Measurements from ENCODE around the gene PGC.

DNA sequence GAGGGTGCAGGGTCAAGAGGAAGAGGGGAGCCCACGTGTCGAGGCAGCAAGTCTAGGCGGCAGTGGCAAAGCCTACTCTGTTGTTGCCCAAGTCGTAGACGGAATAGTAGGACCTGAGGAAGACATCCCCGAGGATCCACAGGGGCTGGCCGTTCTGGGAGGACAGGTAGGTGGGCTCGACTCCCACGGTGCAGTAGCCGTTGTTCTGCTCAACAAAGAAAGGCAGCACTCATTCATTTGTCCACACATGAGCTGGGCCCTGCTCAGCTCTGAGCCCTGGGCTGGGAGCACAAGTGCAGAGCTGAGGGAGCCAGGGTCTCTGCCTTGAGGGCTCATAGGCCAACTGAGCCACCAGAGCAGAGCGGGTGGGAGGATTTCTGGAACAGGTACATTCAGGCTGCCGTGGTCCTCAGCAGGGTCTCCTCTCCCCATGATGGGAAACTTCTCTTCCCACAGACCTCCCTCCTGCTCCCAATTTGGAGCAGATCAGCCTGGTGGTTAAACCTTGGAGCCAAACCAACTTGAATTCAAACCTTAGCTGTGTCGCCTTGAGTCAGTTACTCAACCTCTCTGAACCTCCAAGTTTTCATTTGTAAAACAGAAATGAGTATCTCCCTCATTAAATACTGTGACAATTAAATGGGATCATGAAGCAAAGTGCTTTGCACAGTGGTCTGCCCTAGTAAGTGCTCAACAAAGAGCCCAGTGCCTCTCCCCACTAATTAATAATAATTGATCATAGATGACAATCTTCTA lies 10.2 kb downstream of the PGC start:
- no peak for TF ChIP-seq POLR2AphosphoS5 (IDR thresholded peaks at IDR 0.05; ENCODE audit: borderline replicate concordance, low read depth, low read length)
- TF ChIP-seq EZH2 (IDR thresholded peaks at IDR 0.05), result no peak
- no peak for TF ChIP-seq FOXP2 (optimal IDR thresholded peaks at IDR 0.05; ENCODE audit: control extremely low read depth, extremely low read length, insufficient read depth)
